ENCODE data around the gene BUD23.
"Not testable (repeated sequence)": the region's sequence is repeated elsewhere in the genome, so short reads cannot be mapped to it uniquely, and the experiment has no call there.

Gene BUD23

DNA sequence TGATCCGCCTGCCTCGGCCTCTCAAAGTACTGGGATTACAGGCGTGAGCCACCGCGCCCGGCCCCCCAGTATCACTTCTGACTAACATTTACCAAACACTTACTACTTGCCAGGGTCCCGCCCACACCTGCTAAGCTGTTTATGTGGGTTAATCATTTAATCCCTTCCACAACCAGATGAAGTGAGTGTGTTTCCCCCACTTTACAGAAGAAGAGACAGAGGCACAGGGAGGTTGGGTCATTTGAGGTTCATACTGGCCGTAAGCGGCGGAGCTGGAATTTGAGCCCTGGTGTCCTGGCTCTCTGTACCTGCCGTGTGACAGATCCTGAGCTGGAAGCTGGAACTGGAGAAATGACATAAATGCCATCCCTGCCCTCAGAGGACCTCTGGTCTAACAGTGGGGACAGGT lies 30.9 kb upstream of the BUD23 start:
- ATAC-seq (replicated peaks) = no peak
- Mint-ChIP-seq H3K4me3 (no peak overlapping the region), H3K4me1 (peaks cover 13 to 18% of the 10 kb centered on the region in 2 donors), H3K27me3 (peaks cover 53 to 68% of the 10 kb centered on the region in 2 donors), H3K27ac (no peak overlapping the region), H3K36me3 (no peaks in the 10 kb centered on the region), H3K9me3 (peaks cover 0 to 2% of the 10 kb centered on the region in 2 donors)
- no peak for DNase-seq

DNA sequence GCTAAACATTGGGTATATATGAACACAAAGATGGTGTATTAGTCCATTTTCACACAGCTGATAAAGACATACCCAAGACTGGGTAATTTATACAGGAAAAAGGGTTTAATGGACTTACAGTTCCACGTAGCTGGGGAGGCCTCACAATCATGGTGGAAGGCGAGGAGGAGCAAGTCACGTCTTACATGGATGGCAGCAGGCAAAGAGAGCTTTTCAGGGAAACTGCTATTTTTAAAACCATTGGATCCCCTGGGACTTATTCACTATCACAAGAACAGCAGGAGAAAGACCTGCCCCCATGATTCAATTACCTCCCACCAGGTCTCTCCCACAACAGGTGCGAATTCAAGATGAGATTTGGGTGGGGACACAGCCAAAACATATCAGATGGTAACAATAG lies 28.1 kb upstream of the BUD23 start:
- not testable (repeated sequence) for H3K4me1 Mint-ChIP-seq; H3K27ac Mint-ChIP-seq; H3K9me3 Mint-ChIP-seq; H3K4me3 Mint-ChIP-seq; ATAC-seq (replicated peaks); DNase-seq; H3K36me3 Mint-ChIP-seq
- H3K27me3 Mint-ChIP-seq = peaks cover 32 to 50% of the 10 kb centered on the region in 2 donors

- Mint-ChIP-seq H3K27me3 (peaks cover 31 to 60% of the 10 kb centered on the region in 2 donors), H3K36me3 (peaks cover 0 to 5% of the 10 kb centered on the region in 2 donors)
- ATAC-seq (replicated peaks) = no peak
Observed at GRCh38 chr7:73659983-73660382, 23.4 kb upstream of the BUD23 start.

DNA sequence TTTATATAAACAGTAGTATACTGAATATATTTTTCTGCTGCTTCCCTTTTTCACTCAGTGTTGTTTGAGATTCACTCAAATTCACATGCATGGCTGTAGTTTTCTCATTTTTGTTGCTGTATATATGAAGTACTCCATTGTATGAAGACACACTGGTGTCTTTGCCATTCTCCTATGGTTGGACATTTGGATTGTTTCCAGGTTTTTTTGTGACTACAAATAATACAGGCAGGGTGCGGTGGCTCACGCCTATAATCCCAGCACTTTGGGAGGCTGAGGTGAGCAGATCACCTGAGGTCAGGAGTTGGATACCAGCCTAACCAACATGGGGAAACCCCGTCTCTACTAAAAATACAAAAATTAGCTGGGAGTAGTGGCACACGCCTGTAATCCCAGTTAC lies 22.8 kb upstream of the BUD23 start:
- DNase-seq; H3K27ac Mint-ChIP-seq; ATAC-seq (replicated peaks); H3K9me3 Mint-ChIP-seq; H3K36me3 Mint-ChIP-seq; H3K4me3 Mint-ChIP-seq: not testable (repeated sequence)
- Mint-ChIP-seq H3K27me3 (peaks cover 30 to 58% of the 10 kb centered on the region in 2 donors), H3K4me1 (peaks cover 4 to 11% of the 10 kb centered on the region in 2 donors)

More at GRCh38 chr7:73659983-73660382, 23.4 kb upstream of the BUD23 start:
- DNase-seq = no peak
- Mint-ChIP-seq H3K4me3 (no peak overlapping the region), H3K27ac (no peak overlapping the region), H3K4me1 (peaks cover 0 to 6% of the 10 kb centered on the region in 2 donors), H3K9me3 (peaks cover 6% of the 10 kb centered on the region in 2 donors)

DNA sequence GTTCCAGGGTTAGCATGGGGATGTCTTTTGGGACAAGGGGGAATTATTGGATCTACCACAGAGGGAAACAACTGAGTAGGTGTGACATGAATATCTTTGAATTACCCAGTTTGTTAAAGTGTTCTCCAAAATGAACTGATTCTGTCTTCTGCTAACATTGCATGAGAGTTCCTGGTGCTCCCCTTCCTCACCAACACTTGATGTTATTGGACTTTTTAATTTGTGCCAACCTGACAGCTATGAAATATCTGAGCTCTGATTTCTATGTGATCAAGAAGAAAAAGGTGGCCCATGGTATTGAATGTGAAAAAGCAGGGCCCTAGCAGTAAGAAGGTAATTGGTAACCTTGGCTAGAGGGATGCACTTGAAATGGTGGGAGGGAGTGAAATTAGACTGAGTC lies 20.4 kb upstream of the BUD23 start:
- peaks cover 8 to 16% of the 10 kb centered on the region in 2 donors for H3K4me1 Mint-ChIP-seq
- ATAC-seq (replicated peaks) = no peak
- peaks cover 4 to 6% of the 10 kb centered on the region in 2 donors for H3K9me3 Mint-ChIP-seq
- H3K4me3 Mint-ChIP-seq = no peak overlapping the region
- peaks cover 36 to 59% of the 10 kb centered on the region in 2 donors for H3K27me3 Mint-ChIP-seq
- peaks cover 0 to 5% of the 10 kb centered on the region in 2 donors for H3K36me3 Mint-ChIP-seq
- H3K27ac Mint-ChIP-seq = no peak overlapping the region
- no peak for DNase-seq

DNA sequence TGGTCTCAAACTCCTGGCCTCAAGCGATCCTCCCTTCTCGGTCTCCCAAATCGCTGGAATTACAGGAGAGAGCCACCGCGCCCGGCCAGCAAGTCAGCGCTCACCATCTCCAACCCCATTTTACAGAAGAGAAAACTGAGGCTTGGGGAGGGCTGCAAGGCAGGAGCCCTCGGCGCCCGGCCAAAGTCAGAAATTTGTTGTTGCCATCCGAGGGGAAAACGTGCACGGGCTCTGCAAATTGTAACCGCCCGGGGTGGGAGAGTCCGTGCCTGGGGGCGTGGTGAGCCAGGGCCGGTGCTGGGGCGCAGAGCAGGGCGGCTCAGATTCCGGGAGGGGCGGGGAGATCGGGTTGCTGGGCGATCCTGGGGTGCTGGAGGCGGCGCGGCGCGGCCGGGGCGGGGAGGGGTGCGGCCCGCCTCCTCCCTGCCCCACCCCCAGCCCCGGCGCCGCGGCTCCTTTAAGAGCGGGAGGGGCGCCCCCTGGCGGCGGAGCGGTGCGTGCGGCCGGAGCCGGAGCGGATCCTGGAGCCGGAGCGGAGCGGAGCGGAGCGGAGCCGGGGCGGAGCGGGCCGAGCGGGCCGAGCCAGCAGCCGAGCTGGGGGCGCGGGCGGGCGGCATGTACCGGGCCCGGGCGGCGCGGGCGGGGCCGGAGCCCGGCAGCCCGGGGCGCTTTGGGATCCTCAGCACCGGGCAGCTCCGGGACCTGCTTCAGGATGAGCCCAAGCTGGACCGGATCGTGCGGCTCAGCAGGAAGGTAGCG lies 15.9 kb upstream of the BUD23 start, which contains the start of gene VPS37D:
Gene VPS37D, plus strand, starts transcription at position 488 of the 759 bp plus-strand sequence. Its CDS starts 128 bp downstream, at position 616.
- DNase-seq (peak; percentile 82), ATAC-seq (replicated peaks) (peak; percentile 92 to 95)
- H3K36me3 Mint-ChIP-seq = peaks cover 1 to 5% of the 10 kb centered on the region in 2 donors
- H3K4me1 Mint-ChIP-seq = peaks cover 14 to 24% of the 10 kb centered on the region in 2 donors
- peaks cover 49 to 67% of the 10 kb centered on the region in 2 donors for H3K27me3 Mint-ChIP-seq
- no peak within 1 kb of the TSS for H3K27ac Mint-ChIP-seq
- H3K4me3 Mint-ChIP-seq = peak within 1 kb of the TSS; percentile 78 to 84
- peaks cover 4 to 6% of the 10 kb centered on the region in 2 donors for H3K9me3 Mint-ChIP-seq

- Mint-ChIP-seq H3K4me3 (peak overlapping the region; percentile 63 to 78), H3K4me1 (peaks cover 14 to 24% of the 10 kb centered on the region in 2 donors), H3K27me3 (peaks cover 42 to 60% of the 10 kb centered on the region in 2 donors), H3K36me3 (peaks cover 1% of the 10 kb centered on the region in 2 donors), H3K27ac (no peak overlapping the region), H3K9me3 (peaks cover under 1 to 2% of the 10 kb centered on the region in 2 donors)
- ATAC-seq (replicated peaks) = no peak
- DNase-seq = no peak
Observed at GRCh38 chr7:73668103-73668885, 15.1 kb upstream of the BUD23 start.

DNA sequence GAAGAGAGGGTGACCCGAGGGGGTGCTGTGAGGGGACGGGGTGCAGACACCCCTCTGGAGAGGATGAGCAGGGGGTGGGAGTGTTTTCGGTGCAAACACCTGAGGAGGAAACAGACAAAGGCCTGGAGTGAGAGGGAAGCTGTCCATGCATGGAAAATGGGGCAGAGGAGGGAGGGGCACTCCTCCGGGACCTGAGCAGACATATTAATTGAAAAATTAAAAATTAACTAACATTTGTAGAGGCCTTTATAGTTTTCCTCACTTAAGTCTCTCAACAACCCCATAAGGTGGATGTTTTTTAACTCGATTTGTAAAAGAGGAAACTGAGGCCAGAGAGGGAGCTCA lies 14.5 kb upstream of the BUD23 start:
- peaks cover 38 to 54% of the 10 kb centered on the region in 2 donors for H3K27me3 Mint-ChIP-seq
- H3K9me3 Mint-ChIP-seq = no peaks in the 10 kb centered on the region
- ATAC-seq (replicated peaks) = no peak

GRCh38 chr7:73669288-73669701 lies 14.1 kb upstream of the BUD23 start:
- DNase-seq (no peak), ATAC-seq (replicated peaks) (no peak)
- Mint-ChIP-seq H3K36me3 (peaks cover 0 to 1% of the 10 kb centered on the region in 2 donors), H3K9me3 (no peaks in the 10 kb centered on the region), H3K4me1 (peaks cover 14 to 20% of the 10 kb centered on the region in 2 donors), H3K4me3 (no peak overlapping the region), H3K27ac (no peak overlapping the region), H3K27me3 (peaks cover 34 to 50% of the 10 kb centered on the region in 2 donors)

More for the DNA sequence above, 14.5 kb upstream of the BUD23 start:
- DNase-seq = no peak
- peaks cover 14 to 24% of the 10 kb centered on the region in 2 donors for H3K4me1 Mint-ChIP-seq
- H3K36me3 Mint-ChIP-seq = peaks cover 0 to 1% of the 10 kb centered on the region in 2 donors
- H3K4me3 Mint-ChIP-seq = peak overlapping the region; percentile 25 to 63
- H3K27ac Mint-ChIP-seq = no peak overlapping the region

DNA sequence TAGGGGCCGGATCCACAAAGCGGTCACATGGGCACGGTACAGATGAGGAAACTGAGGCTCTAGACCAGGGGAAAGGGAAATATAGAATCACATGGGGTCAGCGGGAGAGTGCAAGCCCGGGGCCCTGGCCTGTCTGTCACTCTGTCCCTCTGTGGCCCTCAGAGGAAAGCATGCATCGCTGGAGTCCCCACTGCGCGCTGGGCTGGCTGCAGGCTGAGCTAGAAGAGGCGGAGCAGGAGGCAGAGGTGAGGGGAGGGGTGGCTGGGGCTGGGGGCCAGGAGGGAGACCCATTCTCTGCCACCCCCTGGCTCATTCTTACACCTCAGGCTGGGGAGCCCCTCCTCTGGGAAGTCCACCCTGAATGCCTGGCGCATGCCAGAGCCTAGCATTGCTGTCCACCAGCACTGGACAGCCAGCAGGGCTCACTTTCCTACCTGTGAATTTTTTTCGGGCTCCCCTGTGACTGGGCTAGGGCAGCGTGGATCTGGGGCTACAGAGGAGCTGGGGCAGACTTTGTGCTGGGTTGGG lies 13.5 kb upstream of the BUD23 start:
- Mint-ChIP-seq H3K9me3 (no peaks in the 10 kb centered on the region), H3K27me3 (peaks cover 29 to 44% of the 10 kb centered on the region in 2 donors), H3K4me3 (no peak overlapping the region), H3K4me1 (peaks cover 14 to 18% of the 10 kb centered on the region in 2 donors), H3K36me3 (peaks cover 0 to 1% of the 10 kb centered on the region in 2 donors), H3K27ac (no peak overlapping the region)
- DNase-seq (no peak), ATAC-seq (replicated peaks) (no peak)

- ATAC-seq (replicated peaks) (no peak), DNase-seq (no peak)
- no peak overlapping the region for H3K27ac Mint-ChIP-seq
- peaks cover 9 to 13% of the 10 kb centered on the region in 2 donors for H3K4me1 Mint-ChIP-seq
- no peak overlapping the region for H3K4me3 Mint-ChIP-seq
- H3K27me3 Mint-ChIP-seq = peaks cover 17 to 33% of the 10 kb centered on the region in 2 donors
- no peaks in the 10 kb centered on the region for H3K9me3 Mint-ChIP-seq
- H3K36me3 Mint-ChIP-seq = peaks cover 0 to 1% of the 10 kb centered on the region in 2 donors
Observed at GRCh38 chr7:73671322-73671661, 12.1 kb upstream of the BUD23 start.

DNA sequence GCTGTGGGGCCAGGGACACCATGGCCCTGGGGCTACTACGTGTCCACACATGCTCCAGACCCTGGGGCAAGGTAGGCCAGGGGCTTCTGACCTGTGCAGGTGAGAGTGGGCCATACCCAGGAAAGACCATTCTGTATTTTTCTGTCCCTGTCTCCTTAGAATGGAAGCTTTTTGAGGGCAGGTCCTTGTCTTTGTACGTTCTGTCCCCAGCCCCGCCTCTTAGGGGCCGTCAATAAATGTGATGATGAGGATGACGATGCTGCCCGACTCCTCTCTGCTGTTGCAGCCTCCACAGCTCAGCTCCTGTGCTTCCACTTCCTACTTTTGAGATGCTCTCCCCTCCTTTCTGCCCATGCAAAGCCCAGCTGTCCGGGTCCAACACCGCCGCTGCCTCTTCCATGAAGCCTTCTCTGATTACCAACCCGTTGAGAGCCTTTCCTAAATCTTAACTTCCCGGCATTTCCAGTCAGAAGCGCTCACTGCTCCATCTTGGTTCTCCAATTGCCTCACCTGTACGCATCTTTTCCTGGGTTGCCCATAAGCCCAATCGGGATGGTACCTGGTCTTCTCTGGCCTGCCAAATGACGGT lies 11.4 kb upstream of the BUD23 start:
- H3K27ac Mint-ChIP-seq = peak overlapping the region; percentile 42

DNA sequence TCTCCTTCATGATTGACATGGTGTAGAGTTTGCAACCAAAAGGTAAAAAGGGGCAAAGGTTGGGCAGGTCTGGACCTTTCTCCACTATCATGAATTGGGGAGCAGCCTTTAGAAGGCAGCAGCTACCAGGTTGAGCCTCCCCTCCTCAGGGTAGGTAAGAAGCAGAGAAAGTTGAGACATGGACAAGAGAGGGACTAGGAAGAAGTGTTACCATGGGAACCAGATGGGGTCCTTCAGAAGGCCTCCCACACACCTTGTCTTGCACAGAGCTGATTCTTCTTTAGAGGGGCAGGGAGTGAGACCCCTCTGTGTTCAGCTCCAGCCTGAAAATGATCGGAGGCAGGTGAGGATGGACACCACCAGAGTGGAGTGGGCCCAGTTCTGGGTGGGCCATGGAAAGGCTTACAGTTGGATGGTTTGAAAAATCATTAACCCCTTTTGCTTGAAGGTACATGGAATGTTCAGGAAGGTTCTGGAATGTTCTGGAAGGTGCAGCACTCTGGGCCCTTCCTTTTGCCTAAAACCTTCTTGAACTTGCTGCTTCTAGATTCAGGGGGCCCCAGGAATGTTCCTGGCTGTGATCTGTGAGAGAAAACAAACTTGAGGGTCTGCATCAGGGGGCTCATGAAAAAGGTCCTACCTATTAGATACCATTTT lies 8.8 kb upstream of the BUD23 start:
- Mint-ChIP-seq H3K27ac (no peak overlapping the region), H3K36me3 (peaks cover 7 to 17% of the 10 kb centered on the region in 2 donors), H3K9me3 (no peaks in the 10 kb centered on the region), H3K4me3 (no peak overlapping the region), H3K4me1 (peaks cover 4 to 5% of the 10 kb centered on the region in 2 donors), H3K27me3 (peaks cover 7 to 17% of the 10 kb centered on the region in 2 donors)
- ATAC-seq (replicated peaks) (no peak), DNase-seq (no peak)

More for the DNA sequence above, 11.4 kb upstream of the BUD23 start:
- no peaks in the 10 kb centered on the region for H3K9me3 Mint-ChIP-seq
- no peak overlapping the region for H3K4me3 Mint-ChIP-seq
- H3K4me1 Mint-ChIP-seq = peaks cover 9 to 13% of the 10 kb centered on the region in 2 donors
- no peak for DNase-seq
- ATAC-seq (replicated peaks) = no peak
- peaks cover 17 to 31% of the 10 kb centered on the region in 2 donors for H3K27me3 Mint-ChIP-seq
- H3K36me3 Mint-ChIP-seq = peaks cover 1% of the 10 kb centered on the region in 2 donors
